Heart left ventricle (tissue), 16 donors: ENCODE data around the gene CAMK2D. TPM values are rescaled to one million over a fixed set of nuclear protein-coding genes. Genes with fewer than 3 reads are reported as not detected.

Source experiments
- ATAC-seq, 4 donors: fragments of 200-7000 bp; cut with Tn5 transposase; one replicate each; pipeline ENCODE4 v1.9.1; 2020 to 2022; ENCODE audit warnings: moderate library complexity in 4 of 4, mild to moderate bottlenecking in 3 of 4, moderate number of reproducible peaks in 1 of 4
- DNase-seq, 5 donors: peaks; one replicate each; pipeline ENCODE4 v3.0.0-alpha.2; 2020
- H3K27ac ChIP-seq, 12 donors: fragments of 200-600 bp; sonication (generic) in 4 of 12; one replicate each; pipeline versions ENCODE4 v1.5.0 to v1.8.0; 2016 to 2022; ENCODE audit warnings: mild to moderate bottlenecking in 2 of 12
- H3K27me3 ChIP-seq, 9 donors: fragments of 200-600 bp; sonication (generic) in 2 of 9; one replicate each; pipeline versions ENCODE4 v1.5.1 to v1.8.0; 2016 to 2022; ENCODE audit warnings: mild to moderate bottlenecking in 3 of 9
- H3K36me3 ChIP-seq, 9 donors: fragments of 200-600 bp; sonication (generic) in 2 of 9; one replicate each; pipeline versions ENCODE4 v1.5.0 to v1.8.0; 2018 to 2022; ENCODE audit warnings: mild to moderate bottlenecking in 2 of 9
- H3K4me1 ChIP-seq, 12 donors: fragments of 200-600 bp; sonication (generic) in 4 of 12; one replicate each; pipeline versions ENCODE4 v1.5.0 to v1.8.0; 2016 to 2022; ENCODE audit warnings: mild to moderate bottlenecking in 3 of 12
- H3K4me3 ChIP-seq, 12 donors: fragments of 200-600 bp; sonication (generic) in 4 of 12; one replicate each; pipeline versions ENCODE4 v1.5.0 to v1.8.0; 2017 to 2022; ENCODE audit warnings: mild to moderate bottlenecking in 9 of 12, moderate library complexity in 4 of 12
- H3K9me3 ChIP-seq, 12 donors: fragments of 200-600 bp; sonication (generic) in 4 of 12; one replicate each; pipeline versions ENCODE4 v1.5.0 to v1.8.0; 2016 to 2022; ENCODE audit warnings: mild to moderate bottlenecking in 1 of 12
- CTCF ChIP-seq, 12 donors: fragments of 200-600 bp; sonication (generic) in 4 of 12; IDR thresholded peaks; one replicate each; pipeline versions ENCODE4 v1.5.0 to v1.8.0; 2018 to 2022; ENCODE audit warnings: antibody characterized with exemption in 12 of 12, mild to moderate bottlenecking in 5 of 12
- POLR2A ChIP-seq, 2 donors: fragments of 450-650 bp; IDR thresholded peaks; one replicate each; pipeline ENCODE4 v1.6.1; 2017; ENCODE audit warnings: antibody characterized with exemption in 2 of 2, mild to moderate bottlenecking in 2 of 2, moderate library complexity in 2 of 2
- WGBS, 4 donors: extraction: QIAGEN DNeasy Blood & Tissue Kit in 2 of 4; methylation state at CpG; one replicate each; pipeline versions ENCODE4 v1.1.5 to v1.1.7; 2013 to 2018; 5-methylcytosine and 5-hydroxymethylcytosine counted together
- intact Hi-C, 10 donors: fragments of 100-400 bp; cut with DNase I; formaldehyde crosslinking; loops; one replicate each; pipeline versions ENCODE4 v1.11.1 to v1.14.2; 2022
- polyA plus RNA-seq, 2 donors: library from polyadenylated mRNA; stranded (reverse); fragments of 200-250 nt; gene quantifications; one replicate each; pipeline ENCODE4 v1.2.3, GENCODE V29; 2013
- total RNA-seq, 9 donors: library from RNA; depleted of rRNA in 2 of 9; stranded (reverse); fragments of >200 nt in 2 of 9; fragmentation: NEBNext Ultra II Directional in 3 of 9; extraction: Animal tissue kit (Norgen Biotek cat#: 25700) in 3 of 9; gene quantifications; one replicate each; pipeline versions ENCODE4 v1.1.0 to v1.2.4, GENCODE V29; 2016 to 2023
- donor health status: ischemic (EF 13 %, LVEDD 7.1; RV severe dilation, severe dysfunction).
- donor health status: healthy with polysubstance abuse.
- donor health status: DM: no; HTN: yes; CAD: no.
- donor health status: DM: no; HTN: no; CAD: no.
- donor health status: ischemic (EF 25% LVEDD 6.9; RV normal size, moderate dysfunction).
- donor health status: ischemic (EF 25% LVEDD 5.7; RV mildly dilated, moderate dysfunction).
- donor health status: healthy.
- donor health status: DM: yes; HTN: yes; CAD: no.
- donor health status: ischemic (EF 35%, LVEDD 5.7; RV mildly dilated, moderate dysfunction).
- donor health status: nonischemic (EF 11% LVEDD 7.7; RV severe dilation, severe dysfunction).
- donor health status: DM: yes; HTN: yes; CAD: no.
- donor health status: PGD.
- donor health status: ischemic (EF 29% LVEDD 5.4; RV normal size, mild dysfunction).
- donor health status: nonischemic (EF 23%, LVEDD 6.1; RV moderate dilation, normal function).

Gene CAMK2D
- total and polyA plus RNA-seq, 11 donors: 40.9 to 294 (median 215) TPM

- TF ChIP-seq POLR2A (IDR thresholded peaks at IDR 0.05) (no peak), CTCF (IDR thresholded peaks at IDR 0.05) (no peak)
- H3K27ac ChIP-seq: peak overlapping the region in 1 of 12 donors; percentile 77
- no peak overlapping the region for H3K4me3 ChIP-seq
- intact Hi-C loops: no loop called here
- ATAC-seq (no peak), DNase-seq (no peak)
- no peaks in the 10 kb centered on the region for H3K36me3 ChIP-seq
- H3K4me1 ChIP-seq: peaks cover 0 to 27% (median 15%) of the 10 kb centered on the region in 12 donors
- H3K9me3 ChIP-seq: peaks cover 0 to 2% (median 0%) of the 10 kb centered on the region in 12 donors
- H3K27me3 ChIP-seq: no peaks in the 10 kb centered on the region
- WGBS, 4 donors: 83 to 91% (median 87%) methylated on average over 1 of the region's 1 CpG
Measured at GRCh38 chr4:113433116-113433515, 328.4 kb downstream of the CAMK2D start.

GRCh38 chr4:113423631-113424030 is 337.9 kb downstream of the CAMK2D start:
- TF ChIP-seq POLR2A (IDR thresholded peaks at IDR 0.05): no peak
- TF ChIP-seq CTCF (IDR thresholded peaks at IDR 0.05): no peak
- intact Hi-C loops: no loop called here
- ATAC-seq: no peak
- whole genome bisulfite sequencing, 4 donors: 72 to 80% (median 77%) methylated on average over 1 of the region's 1 CpG
- Histone ChIP-seq H3K4me1 (no peaks in the 10 kb centered on the region), H3K27ac (no peak overlapping the region), H3K4me3 (no peak overlapping the region), H3K27me3 (no peaks in the 10 kb centered on the region), H3K36me3 (no peaks in the 10 kb centered on the region), H3K9me3 (peaks cover 0 to 28% (median 12%) of the 10 kb centered on the region in 12 donors)
- DNase-seq: no peak

GRCh38 chr4:113420938-113421337 is 340.6 kb downstream of the CAMK2D start:
- Histone ChIP-seq H3K9me3 (peaks cover 0 to 34% (median 12%) of the 10 kb centered on the region in 12 donors), H3K36me3 (no peaks in the 10 kb centered on the region), H3K27ac (no peak overlapping the region), H3K27me3 (no peaks in the 10 kb centered on the region), H3K4me3 (no peak overlapping the region), H3K4me1 (no peaks in the 10 kb centered on the region)
- DNase-seq (no peak), ATAC-seq (no peak)
- TF ChIP-seq POLR2A (IDR thresholded peaks at IDR 0.05): no peak
- no peak for TF ChIP-seq CTCF (IDR thresholded peaks at IDR 0.05)
- intact Hi-C loops: no loop called here

GRCh38 chr4:113419631-113420030 is 341.9 kb downstream of the CAMK2D start:
- TF ChIP-seq POLR2A (IDR thresholded peaks at IDR 0.05) (no peak), CTCF (IDR thresholded peaks at IDR 0.05) (no peak)
- H3K27me3 ChIP-seq: no peaks in the 10 kb centered on the region
- WGBS, 4 donors: 90 to 97% (median 94%) methylated on average over 2 of the region's 2 CpGs
- no peak overlapping the region for H3K27ac ChIP-seq
- H3K4me3 ChIP-seq: no peak overlapping the region
- H3K36me3 ChIP-seq: no peaks in the 10 kb centered on the region
- DNase-seq: no peak
- intact Hi-C loops: no loop called here
- ATAC-seq: no peak
- peaks cover 0 to 36% (median 12%) of the 10 kb centered on the region in 12 donors for H3K9me3 ChIP-seq
- no peaks in the 10 kb centered on the region for H3K4me1 ChIP-seq
